HFFc6 (cell line): ENCODE data around the gene TMEM229B. TPM values are rescaled to one million over a fixed set of nuclear protein-coding genes. Genes with fewer than 3 reads are reported as not detected.

ENCODE experiments used
- DNase-seq: peaks from one replicate; pipeline ENCODE4 v3.0.0-alpha.2; 2018
- H3K27ac Mint-ChIP-seq: 2 replicates; pipeline ENCODE4 v1.8.0; 2020; ENCODE audit warnings: mild to moderate bottlenecking, mixed read lengths
- H3K27me3 Mint-ChIP-seq: 2 replicates; pipeline ENCODE4 v1.8.0; 2021; ENCODE audit warnings: mild to moderate bottlenecking, moderate library complexity, mixed read lengths; ENCODE audit not compliant: insufficient read depth
- H3K36me3 Mint-ChIP-seq: 2 replicates; pipeline ENCODE4 v1.8.0; 2021; ENCODE audit warnings: low read depth, mixed read lengths
- H3K4me1 Mint-ChIP-seq: 2 replicates; pipeline ENCODE4 v1.8.0; 2020; ENCODE audit warnings: low read depth, mixed read lengths
- H3K4me3 Mint-ChIP-seq: 2 replicates; pipeline ENCODE4 v1.8.0; 2020; ENCODE audit warnings: mild to moderate bottlenecking, moderate library complexity, mixed read lengths
- H3K9me3 Mint-ChIP-seq: 2 replicates; pipeline ENCODE4 v1.8.0; 2020; ENCODE audit warnings: mild to moderate bottlenecking, mixed read lengths
- CTCF ChIP-seq: fragments of 200-600 bp; sonication (generic); IDR thresholded peaks from 2 replicates; pipeline ENCODE4 v1.5.0; 2021; ENCODE audit warnings: antibody characterized with exemption, mild to moderate bottlenecking
- total RNA-seq, 6 experiments: library from RNA; stranded (reverse); fragmentation: NEBNext Ultra II Directional; extraction: Animal tissue kit (Norgen Biotek cat#: 25700); gene quantifications; 2 replicates in 1 of 6; 3 replicates in 5 of 6; pipeline ENCODE4 v1.2.3, GENCODE V29; 2021

Gene TMEM229B
- total RNA-seq, 6 experiments from 2014 or later, result 0.06 to 0.38 (median 0.20) TPM

GRCh38 chr14:67522270-67522669 lies 33.7 kb upstream of the TMEM229B start:
- Mint-ChIP-seq H3K4me1 (no peaks in the 10 kb centered on the region), H3K4me3 (no peak overlapping the region), H3K27me3 (peaks cover 55% of the 10 kb centered on the region), H3K27ac (no peak overlapping the region), H3K9me3 (no peaks in the 10 kb centered on the region), H3K36me3 (no peaks in the 10 kb centered on the region)
- DNase-seq, result no peak
- no peak for TF ChIP-seq CTCF

GRCh38 chr14:67520482-67520881 lies 32.0 kb upstream of the TMEM229B start:
- Mint-ChIP-seq H3K27me3 (peaks cover 58% of the 10 kb centered on the region), H3K27ac (no peak overlapping the region), H3K4me1 (no peaks in the 10 kb centered on the region), H3K4me3 (no peak overlapping the region), H3K9me3 (no peaks in the 10 kb centered on the region), H3K36me3 (no peaks in the 10 kb centered on the region)
- no peak for TF ChIP-seq CTCF
- DNase-seq, result no peak

GRCh38 chr14:67519406-67519805 lies 30.9 kb upstream of the TMEM229B start:
- H3K4me3 Mint-ChIP-seq, result no peak overlapping the region
- no peaks in the 10 kb centered on the region for H3K36me3 Mint-ChIP-seq
- no peak for DNase-seq
- H3K27ac Mint-ChIP-seq, result no peak overlapping the region
- no peak for TF ChIP-seq CTCF
- H3K4me1 Mint-ChIP-seq, result no peaks in the 10 kb centered on the region
- peaks cover 53% of the 10 kb centered on the region for H3K27me3 Mint-ChIP-seq
- H3K9me3 Mint-ChIP-seq, result no peaks in the 10 kb centered on the region

GRCh38 chr14:67517083-67517482 lies 28.6 kb upstream of the TMEM229B start:
- Mint-ChIP-seq H3K36me3 (no peaks in the 10 kb centered on the region), H3K27me3 (peaks cover 43% of the 10 kb centered on the region), H3K27ac (no peak overlapping the region), H3K4me1 (no peaks in the 10 kb centered on the region), H3K9me3 (no peaks in the 10 kb centered on the region), H3K4me3 (no peak overlapping the region)
- DNase-seq, result no peak
- TF ChIP-seq CTCF, result no peak

GRCh38 chr14:67516676-67517075 lies 28.2 kb upstream of the TMEM229B start:
- Mint-ChIP-seq H3K9me3 (no peaks in the 10 kb centered on the region), H3K27ac (no peak overlapping the region), H3K4me1 (no peaks in the 10 kb centered on the region), H3K36me3 (no peaks in the 10 kb centered on the region), H3K27me3 (peaks cover 39% of the 10 kb centered on the region), H3K4me3 (peak overlapping the region; percentile 40)
- no peak for TF ChIP-seq CTCF
- no peak for DNase-seq
